AG08395 (cell line): ENCODE data around the gene IL4.
A peak's percentile ranks its signal among the peaks of the same experiment; 100 is the strongest.

Source experiments
- DNase-seq: peaks from one replicate; pipeline ENCODE4 v3.0.0; 2012; ENCODE audit warnings: mixed read lengths, low spot score

IL4 gene

GRCh38 chr5:132695956-132696355 is 22.2 kb downstream of the IL4 start:
- DNase-seq: no peak

GRCh38 chr5:132704875-132705274 is 31.1 kb downstream of the IL4 start:
- peak; percentile 46 for DNase-seq

- DNase-seq: no peak
Measured at GRCh38 chr5:132708645-132709044, 34.9 kb downstream of the IL4 start.

- DNase-seq: peak; percentile 28
Measured at GRCh38 chr5:132714456-132715307, 40.9 kb downstream of the IL4 start.

- no peak for DNase-seq
Measured at GRCh38 chr5:132718544-132719312, 44.9 kb downstream of the IL4 start.

GRCh38 chr5:132725745-132726144 is 52.0 kb downstream of the IL4 start:
- DNase-seq: no peak

GRCh38 chr5:132729896-132730295 is 56.1 kb downstream of the IL4 start:
- DNase-seq: no peak
